ENCODE measurements around the gene MON2. TPM values are rescaled to one million over a fixed set of nuclear protein-coding genes. Genes with fewer than 3 reads are reported as not detected.

The MON2 gene
- total and polyA plus RNA-seq, 2 donors (not counting 1 experiment from before 2014, with no cell fraction given) = 12.3 to 43.8 TPM

DNA sequence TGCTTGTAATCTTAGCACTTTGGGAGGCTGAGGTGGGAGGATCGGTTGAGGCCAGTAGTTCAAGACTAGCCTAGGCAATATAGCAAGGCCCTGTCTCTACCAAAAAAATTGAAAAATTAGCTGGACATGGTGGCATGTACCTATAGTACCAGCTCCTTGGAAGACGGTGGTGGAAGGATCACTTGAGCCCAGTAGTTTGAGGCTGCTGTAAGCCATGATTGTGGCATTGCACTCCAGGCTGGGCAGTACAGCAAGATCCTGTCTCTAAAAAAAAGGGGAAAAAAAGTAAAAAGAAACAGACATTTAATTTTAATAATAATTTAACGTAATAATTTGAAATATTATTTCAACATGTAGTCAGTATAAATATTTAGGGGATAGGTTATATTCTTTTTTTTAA lies 16.1 kb downstream of the MON2 start:
- no peak overlapping the region for H3K4me2 ChIP-seq (ENCODE audit: extremely low read depth, insufficient read depth, low read length)
- H3K27me3 ChIP-seq (ENCODE audit: control insufficient read depth, insufficient read depth, low read length) = no peaks in the 10 kb centered on the region
- H3K36me3 ChIP-seq (ENCODE audit: control insufficient read depth, insufficient read depth, low read length) = no peaks in the 10 kb centered on the region
- TF ChIP-seq, protein P1, sequence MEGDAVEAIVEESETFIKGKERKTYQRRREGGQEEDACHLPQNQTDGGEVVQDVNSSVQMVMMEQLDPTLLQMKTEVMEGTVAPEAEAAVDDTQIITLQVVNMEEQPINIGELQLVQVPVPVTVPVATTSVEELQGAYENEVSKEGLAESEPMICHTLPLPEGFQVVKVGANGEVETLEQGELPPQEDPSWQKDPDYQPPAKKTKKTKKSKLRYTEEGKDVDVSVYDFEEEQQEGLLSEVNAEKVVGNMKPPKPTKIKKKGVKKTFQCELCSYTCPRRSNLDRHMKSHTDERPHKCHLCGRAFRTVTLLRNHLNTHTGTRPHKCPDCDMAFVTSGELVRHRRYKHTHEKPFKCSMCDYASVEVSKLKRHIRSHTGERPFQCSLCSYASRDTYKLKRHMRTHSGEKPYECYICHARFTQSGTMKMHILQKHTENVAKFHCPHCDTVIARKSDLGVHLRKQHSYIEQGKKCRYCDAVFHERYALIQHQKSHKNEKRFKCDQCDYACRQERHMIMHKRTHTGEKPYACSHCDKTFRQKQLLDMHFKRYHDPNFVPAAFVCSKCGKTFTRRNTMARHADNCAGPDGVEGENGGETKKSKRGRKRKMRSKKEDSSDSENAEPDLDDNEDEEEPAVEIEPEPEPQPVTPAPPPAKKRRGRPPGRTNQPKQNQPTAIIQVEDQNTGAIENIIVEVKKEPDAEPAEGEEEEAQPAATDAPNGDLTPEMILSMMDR (conservative IDR thresholded peaks at IDR 0.05 in 1 of 2, IDR thresholded peaks at IDR 0.05 in 1 of 2; ENCODE audit: low read depth in 1 of 2, low read length in 2 of 2) = no peak
- TF ChIP-seq EZH2 (IDR thresholded peaks at IDR 0.05; ENCODE audit: low read length, missing control alignments) = no peak
- no peak for DNase-seq (ENCODE audit: low read depth in 2 of 2)
- H3K79me2 ChIP-seq (ENCODE audit: control insufficient read depth, insufficient read depth, low read length) = peaks cover 29% of the 10 kb centered on the region
- no peaks in the 10 kb centered on the region for H4K20me1 ChIP-seq (ENCODE audit: control insufficient read depth, extremely low read depth, insufficient read depth, low read length)
- H3K9ac ChIP-seq (ENCODE audit: insufficient read depth, low read length) = no peak overlapping the region
- no peaks in the 10 kb centered on the region for H3K9me3 ChIP-seq (ENCODE audit: control insufficient read depth, insufficient read depth, low read depth, low read length)
- H2AFZ ChIP-seq (ENCODE audit: low read length) = no peak overlapping the region
- H3K4me3 ChIP-seq (replicated peaks in 1 of 4; ENCODE audit: control extremely low read depth in 1 of 4, insufficient read depth in 1 of 4, low read depth in 3 of 4, low read length in 4 of 4) = no peak overlapping the region
- no peak overlapping the region for H3K27ac ChIP-seq (ENCODE audit: insufficient read depth, low read length)
- H3K4me1 ChIP-seq (ENCODE audit: control insufficient read depth, extremely low read depth, insufficient read depth, low read length) = no peaks in the 10 kb centered on the region

DNA sequence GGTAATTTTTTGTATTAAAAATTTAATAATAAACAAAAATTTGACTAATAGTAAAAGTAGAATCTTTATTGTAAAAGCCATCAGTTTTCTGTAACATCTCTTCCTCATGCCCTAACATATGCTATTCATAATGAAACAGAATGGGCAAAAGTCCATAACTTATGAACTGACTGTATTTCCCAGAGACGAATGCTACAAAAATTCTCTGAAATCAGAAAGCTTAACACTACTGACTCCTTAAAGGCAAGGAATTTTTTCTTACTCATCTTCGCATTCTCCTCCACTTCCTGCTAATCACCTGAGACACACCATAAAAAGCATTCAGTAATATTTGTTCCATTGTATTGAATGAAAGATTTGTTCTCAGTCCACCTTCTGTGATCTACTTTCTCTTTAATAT lies 17.6 kb downstream of the MON2 start:
- Histone ChIP-seq H2AFZ (ENCODE audit: low read length) (no peak overlapping the region), H3K79me2 (ENCODE audit: control insufficient read depth, insufficient read depth, low read length) (peaks cover 21% of the 10 kb centered on the region)
- TF ChIP-seq, protein P1 (conservative IDR thresholded peaks at IDR 0.05 in 1 of 2, IDR thresholded peaks at IDR 0.05 in 1 of 2; ENCODE audit: low read depth in 1 of 2, low read length in 2 of 2) = no peak
- TF ChIP-seq EZH2 (IDR thresholded peaks at IDR 0.05; ENCODE audit: low read length, missing control alignments) = no peak

GRCh38 chr12:62505786-62506185 lies 39.2 kb downstream of the MON2 start:
- TF ChIP-seq, protein P1 (conservative IDR thresholded peaks at IDR 0.05 in 1 of 2, IDR thresholded peaks at IDR 0.05 in 1 of 2; ENCODE audit: low read depth in 1 of 2, low read length in 2 of 2) = no peak
- TF ChIP-seq EZH2 (IDR thresholded peaks at IDR 0.05; ENCODE audit: low read length, missing control alignments) = no peak

More for the DNA sequence above, 17.6 kb downstream of the MON2 start:
- H3K36me3 ChIP-seq (ENCODE audit: control insufficient read depth, insufficient read depth, low read length) = no peaks in the 10 kb centered on the region
- no peak overlapping the region for H3K4me2 ChIP-seq (ENCODE audit: extremely low read depth, insufficient read depth, low read length)
- H3K4me1 ChIP-seq (ENCODE audit: control insufficient read depth, extremely low read depth, insufficient read depth, low read length) = no peaks in the 10 kb centered on the region
- H3K27me3 ChIP-seq (ENCODE audit: control insufficient read depth, insufficient read depth, low read length) = no peaks in the 10 kb centered on the region
- H3K4me3 ChIP-seq (replicated peaks in 1 of 4; ENCODE audit: control extremely low read depth in 1 of 4, insufficient read depth in 1 of 4, low read depth in 3 of 4, low read length in 4 of 4) = no peak overlapping the region
- H4K20me1 ChIP-seq (ENCODE audit: control insufficient read depth, extremely low read depth, insufficient read depth, low read length) = no peaks in the 10 kb centered on the region
- no peak overlapping the region for H3K27ac ChIP-seq (ENCODE audit: insufficient read depth, low read length)
- no peaks in the 10 kb centered on the region for H3K9me3 ChIP-seq (ENCODE audit: control insufficient read depth, insufficient read depth, low read depth, low read length)
- H3K9ac ChIP-seq (ENCODE audit: insufficient read depth, low read length) = no peak overlapping the region
- DNase-seq (ENCODE audit: low read depth in 2 of 2) = no peak

More at GRCh38 chr12:62505786-62506185, 39.2 kb downstream of the MON2 start:
- no peak overlapping the region for H2AFZ ChIP-seq (ENCODE audit: low read length)
- no peak overlapping the region for H3K4me2 ChIP-seq (ENCODE audit: extremely low read depth, insufficient read depth, low read length)
- no peaks in the 10 kb centered on the region for H3K4me1 ChIP-seq (ENCODE audit: control insufficient read depth, extremely low read depth, insufficient read depth, low read length)
- H3K4me3 ChIP-seq (replicated peaks in 1 of 4; ENCODE audit: control extremely low read depth in 1 of 4, insufficient read depth in 1 of 4, low read depth in 3 of 4, low read length in 4 of 4) = no peak overlapping the region
- no peak overlapping the region for H3K27ac ChIP-seq (ENCODE audit: insufficient read depth, low read length)
- no peaks in the 10 kb centered on the region for H3K79me2 ChIP-seq (ENCODE audit: control insufficient read depth, insufficient read depth, low read length)
- no peak overlapping the region for H3K9ac ChIP-seq (ENCODE audit: insufficient read depth, low read length)
- H4K20me1 ChIP-seq (ENCODE audit: control insufficient read depth, extremely low read depth, insufficient read depth, low read length) = no peaks in the 10 kb centered on the region
- no peak for DNase-seq (ENCODE audit: low read depth in 2 of 2)
- no peaks in the 10 kb centered on the region for H3K9me3 ChIP-seq (ENCODE audit: control insufficient read depth, insufficient read depth, low read depth, low read length)
- H3K27me3 ChIP-seq (ENCODE audit: control insufficient read depth, insufficient read depth, low read length) = no peaks in the 10 kb centered on the region
- H3K36me3 ChIP-seq (ENCODE audit: control insufficient read depth, insufficient read depth, low read length) = peaks cover 3% of the 10 kb centered on the region
